ENCODE results near the gene NGB. TPM values are rescaled to one million over a fixed set of nuclear protein-coding genes. Genes with fewer than 3 reads are reported as not detected.

NGB gene
- total and polyA plus RNA-seq, 2 donors (not counting 3 experiments of a cell fraction or from before 2014, with no cell fraction given) = not detected

- ChIA-PET POLR2A (no interaction called here), CTCF (interaction anchor here (1.3 to 1.5 kb wide), 2 partner anchors 42 to 133 kb away, joined by 3 to 4 read pairs; no protein-coding TSS in a partner anchor)
- Histone ChIP-seq H3K79me2 (ENCODE audit: control insufficient read depth, insufficient read depth, low read length) (no peaks in the 10 kb centered on the region), H3K4me2 (ENCODE audit: insufficient read depth, low read length) (no peak overlapping the region), H3K9me1 (replicated peaks; ENCODE audit: control insufficient read depth, extremely low read depth, insufficient read depth, low read length) (no peaks in the 10 kb centered on the region), H3K27me3 (ENCODE audit: control insufficient read depth in 2 of 2, insufficient read depth in 2 of 2, low read length in 2 of 2) (peaks cover 22 to 23% of the 10 kb centered on the region in 2 experiments), H2AFZ (ENCODE audit: low read depth, low read length) (no peak overlapping the region), H3K4me3 (replicated peaks in 1 of 3; ENCODE audit: insufficient read depth in 1 of 3, low read depth in 1 of 3, low read length in 3 of 3) (no peak overlapping the region), H3K36me3 (ENCODE audit: control insufficient read depth in 2 of 2, extremely low read depth in 1 of 2, insufficient read depth in 2 of 2, low read length in 2 of 2) (peaks cover 0 to 4% of the 10 kb centered on the region in 2 experiments), H3K27ac (ENCODE audit: insufficient read depth, low read depth, low read length) (no peak overlapping the region), H4K20me1 (replicated peaks; ENCODE audit: control insufficient read depth, extremely low read depth, insufficient read depth, low read length) (no peaks in the 10 kb centered on the region), H3K4me1 (ENCODE audit: control insufficient read depth, extremely low read depth, insufficient read depth, low read length) (no peaks in the 10 kb centered on the region), H3K9ac (replicated peaks; ENCODE audit: extremely low read depth, insufficient read depth, low read length) (no peak overlapping the region), H3K9me3 (replicated peaks; ENCODE audit: control insufficient read depth, insufficient read depth, low read length) (no peaks in the 10 kb centered on the region)
- intact Hi-C loops (cut with micrococcal nuclease) = no loop called here
- TF ChIP-seq POLR2A (IDR thresholded peaks at IDR 0.05; ENCODE audit: low read depth, low read length) (no peak), MYC (IDR thresholded peaks at IDR 0.05; ENCODE audit: low read depth, low read length) (no peak), EZH2 (IDR thresholded peaks at IDR 0.05; ENCODE audit: borderline replicate concordance, low read depth, low read length, severe bottlenecking) (no peak), MAX (IDR thresholded peaks at IDR 0.05; ENCODE audit: insufficient read depth, insufficient read length) (no peak), JUN (IDR thresholded peaks at IDR 0.05; ENCODE audit: borderline replicate concordance, insufficient read depth, insufficient read length, low read depth) (no peak), POLR2AphosphoS5 (IDR thresholded peaks at IDR 0.05; ENCODE audit: insufficient read depth, low read depth, low read length) (no peak), FOS (IDR thresholded peaks at IDR 0.05; ENCODE audit: borderline replicate concordance, insufficient read depth, low read length) (no peak), CTCF (IDR thresholded peaks at IDR 0.05; ENCODE audit: extremely low read depth in 1 of 2, insufficient read depth in 1 of 2, low read depth in 1 of 2, low read length in 2 of 2) (no peak), GATA2 (IDR thresholded peaks at IDR 0.05; ENCODE audit: insufficient read depth, insufficient read length, low read depth, low read length) (no peak)
- dilution Hi-C loops (cut with MboI; ENCODE audit: extremely low pct_ligation_motif_present, low sequenced_read_pairs) = no loop called here
- no TSS peak for BruUV-seq (replicated peaks)
- no peak for DNase-seq (ENCODE audit: low read depth, low spot score)
- no peak for FAIRE-seq
Observed at GRCh38 chr14:77273796-77274195, 2.8 kb upstream of the NGB start.
